ENCODE data around the gene ESPN.

ESPN gene

DNA sequence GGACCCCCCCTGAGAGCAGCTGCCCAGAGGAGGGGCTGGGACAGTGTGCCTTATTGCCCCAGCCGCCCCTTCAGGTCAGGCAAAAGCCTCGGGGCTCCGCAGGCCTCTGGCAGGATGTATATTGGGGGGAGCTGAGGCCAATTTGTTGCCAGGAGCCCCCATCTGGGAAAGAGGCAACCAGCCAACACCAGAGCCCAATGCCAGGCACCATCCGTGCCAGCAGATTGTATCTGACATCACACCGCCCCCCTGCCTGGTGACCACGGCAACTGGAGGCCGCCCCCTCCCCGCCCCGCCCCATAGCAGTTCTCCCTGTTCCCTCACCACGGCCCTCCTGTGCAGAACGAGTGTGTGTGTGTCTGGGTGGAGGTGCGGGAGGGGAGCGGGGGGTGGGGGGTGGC, 70.5 kb downstream of the ESPN start:
- H3K27ac ChIP-seq (ENCODE audit: low read depth, low read length): no peak overlapping the region
- H3K4me3 ChIP-seq (ENCODE audit: low read depth, low read length): no peak overlapping the region
- H2AFZ ChIP-seq (ENCODE audit: low read length, unreplicated experiment): no peak overlapping the region
- H3K79me2 ChIP-seq (ENCODE audit: control insufficient read depth, insufficient read depth, low read length, unreplicated experiment): peaks cover 15% of the 10 kb centered on the region
- peaks cover 44% of the 10 kb centered on the region for H3K4me1 ChIP-seq (ENCODE audit: control insufficient read depth, insufficient read depth, low read length, unreplicated experiment)
- no peaks in the 10 kb centered on the region for H3K36me3 ChIP-seq (ENCODE audit: insufficient read depth, low read length)
- no peaks in the 10 kb centered on the region for H3K27me3 ChIP-seq (ENCODE audit: insufficient read depth, low read length)

DNA sequence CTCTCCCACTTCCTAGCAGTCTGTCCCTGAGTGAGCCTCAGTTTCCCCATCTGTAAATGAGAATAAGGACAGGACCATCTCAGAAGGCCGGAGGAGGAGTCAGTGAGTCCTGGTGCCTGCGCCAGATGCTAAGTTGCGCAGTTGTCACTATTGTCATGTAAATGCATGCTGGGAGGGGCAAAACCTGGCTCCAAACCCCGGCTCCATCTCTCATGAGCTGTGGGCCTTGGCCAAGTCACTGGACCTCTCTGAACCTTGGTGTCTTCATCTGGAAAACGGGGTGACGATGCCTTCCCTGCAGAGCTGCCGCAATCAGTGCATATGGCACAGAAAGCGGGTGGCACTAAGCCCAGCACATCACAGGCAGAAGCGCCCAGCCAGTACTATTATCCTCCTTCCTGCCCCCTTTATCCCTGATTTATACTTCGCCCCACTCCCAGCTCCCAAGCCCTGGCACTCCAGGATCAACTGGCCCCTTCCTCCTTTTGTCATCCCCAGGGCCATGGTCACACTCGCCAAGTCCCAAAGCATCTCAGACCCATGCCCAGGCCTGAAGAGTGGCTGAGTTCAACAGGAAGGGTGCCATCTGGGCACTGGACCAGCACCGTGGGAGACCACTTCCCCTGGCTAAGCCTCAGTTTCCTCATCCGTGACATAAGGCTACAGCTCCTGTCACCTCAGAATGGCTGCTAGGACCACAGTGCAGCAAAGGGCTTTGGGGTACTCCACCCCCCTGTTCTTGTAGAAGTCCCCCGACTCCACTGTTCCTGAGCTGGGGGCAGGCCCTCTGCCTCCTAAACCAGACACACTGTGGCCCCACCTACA, 71.2 kb downstream of the ESPN start:
- Histone ChIP-seq H2AFZ (ENCODE audit: low read length, unreplicated experiment) (no peak overlapping the region), H3K4me1 (ENCODE audit: control insufficient read depth, insufficient read depth, low read length, unreplicated experiment) (peaks cover 46% of the 10 kb centered on the region), H3K4me3 (ENCODE audit: low read depth, low read length) (peak overlapping the region; percentile 96)

DNA sequence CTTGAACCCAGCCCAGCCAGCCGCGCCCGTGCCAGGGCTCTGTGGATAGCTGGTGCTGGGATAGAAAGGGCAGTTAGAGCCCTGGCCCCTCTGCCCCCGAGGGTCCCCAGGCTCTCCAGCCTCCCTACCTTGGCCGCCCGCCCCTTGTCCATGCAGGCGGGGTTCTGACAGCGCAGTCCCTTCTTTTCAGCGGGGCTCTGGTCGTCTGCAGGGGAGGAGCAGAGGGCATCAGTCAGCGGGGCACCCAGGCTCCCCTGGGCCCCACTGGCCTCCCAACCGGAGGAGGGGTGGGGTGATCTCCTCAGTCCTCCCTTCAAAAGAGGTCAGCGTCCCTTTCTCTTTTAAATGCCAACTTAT, 71.8 kb downstream of the ESPN start:
- Histone ChIP-seq H3K4me1 (ENCODE audit: control insufficient read depth, insufficient read depth, low read length, unreplicated experiment) (peaks cover 52% of the 10 kb centered on the region), H3K79me2 (ENCODE audit: control insufficient read depth, insufficient read depth, low read length, unreplicated experiment) (peaks cover 12% of the 10 kb centered on the region), H3K36me3 (ENCODE audit: insufficient read depth, low read length) (no peaks in the 10 kb centered on the region), H2AFZ (ENCODE audit: low read length, unreplicated experiment) (no peak overlapping the region), H3K27ac (ENCODE audit: low read depth, low read length) (no peak overlapping the region), H3K27me3 (ENCODE audit: insufficient read depth, low read length) (no peaks in the 10 kb centered on the region), H3K4me3 (ENCODE audit: low read depth, low read length) (peak overlapping the region; percentile 96)

More for the DNA sequence above, 71.2 kb downstream of the ESPN start:
- Histone ChIP-seq H3K36me3 (ENCODE audit: insufficient read depth, low read length) (no peaks in the 10 kb centered on the region), H3K79me2 (ENCODE audit: control insufficient read depth, insufficient read depth, low read length, unreplicated experiment) (peaks cover 12% of the 10 kb centered on the region), H3K27ac (ENCODE audit: low read depth, low read length) (no peak overlapping the region), H3K27me3 (ENCODE audit: insufficient read depth, low read length) (no peaks in the 10 kb centered on the region)

- H3K4me1 ChIP-seq (ENCODE audit: control insufficient read depth, insufficient read depth, low read length, unreplicated experiment): peaks cover 52% of the 10 kb centered on the region
- H3K36me3 ChIP-seq (ENCODE audit: insufficient read depth, low read length): no peaks in the 10 kb centered on the region
- peaks cover 12% of the 10 kb centered on the region for H3K79me2 ChIP-seq (ENCODE audit: control insufficient read depth, insufficient read depth, low read length, unreplicated experiment)
- H2AFZ ChIP-seq (ENCODE audit: low read length, unreplicated experiment): peak overlapping the region; percentile 80
- H3K27ac ChIP-seq (ENCODE audit: low read depth, low read length): no peak overlapping the region
- H3K27me3 ChIP-seq (ENCODE audit: insufficient read depth, low read length): no peaks in the 10 kb centered on the region
- H3K4me3 ChIP-seq (ENCODE audit: low read depth, low read length): peak overlapping the region; percentile 96
Observed at GRCh38 chr1:6496890-6497214, 72.3 kb downstream of the ESPN start.

- H3K27ac ChIP-seq (ENCODE audit: low read depth, low read length): no peak overlapping the region
- peak overlapping the region; percentile 80 for H2AFZ ChIP-seq (ENCODE audit: low read length, unreplicated experiment)
- peak overlapping the region; percentile 96 for H3K4me3 ChIP-seq (ENCODE audit: low read depth, low read length)
Observed at GRCh38 chr1:6497215-6497866, 72.8 kb downstream of the ESPN start.

DNA sequence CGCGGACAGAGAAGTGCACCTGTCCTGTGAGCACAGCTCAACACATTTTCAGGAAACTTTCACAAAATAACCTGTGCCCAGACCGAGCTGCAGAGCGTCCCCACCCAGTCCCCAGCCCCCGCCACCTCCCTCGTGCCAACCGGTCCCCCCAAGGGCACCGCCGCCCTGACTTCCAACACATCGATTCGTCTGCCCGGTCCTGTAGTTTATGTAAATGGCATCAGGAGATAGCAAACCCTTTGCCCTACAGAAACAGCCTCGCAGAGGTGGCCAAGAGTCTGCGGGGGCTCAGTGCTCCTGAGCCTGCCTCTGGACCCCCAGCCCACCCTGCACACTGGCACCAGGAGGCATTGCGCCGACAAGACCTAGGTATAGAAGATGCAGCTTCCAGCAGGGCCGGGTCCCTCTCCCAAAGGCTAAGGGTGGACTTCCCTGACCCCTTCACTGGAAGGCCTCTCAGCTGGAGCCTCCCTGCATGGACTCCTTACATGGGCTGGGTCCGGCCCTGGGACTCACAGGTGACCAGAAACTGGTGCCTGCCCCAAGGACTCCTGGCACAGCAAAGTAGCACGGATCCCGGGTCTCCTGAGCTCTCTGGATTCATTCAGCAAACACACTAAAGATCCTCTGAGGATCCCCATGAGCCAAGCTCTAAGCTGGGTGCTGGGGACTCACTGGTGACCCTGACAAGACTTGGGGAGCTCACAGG, 73.4 kb downstream of the ESPN start:
- H3K4me1 ChIP-seq (ENCODE audit: control insufficient read depth, insufficient read depth, low read length, unreplicated experiment): peaks cover 50% of the 10 kb centered on the region
- H2AFZ ChIP-seq (ENCODE audit: low read length, unreplicated experiment): peak overlapping the region; percentile 67
- peaks cover 12% of the 10 kb centered on the region for H3K79me2 ChIP-seq (ENCODE audit: control insufficient read depth, insufficient read depth, low read length, unreplicated experiment)
- no peaks in the 10 kb centered on the region for H3K27me3 ChIP-seq (ENCODE audit: insufficient read depth, low read length)
- H3K27ac ChIP-seq (ENCODE audit: low read depth, low read length): no peak overlapping the region
- H3K4me3 ChIP-seq (ENCODE audit: low read depth, low read length): peak overlapping the region; percentile 96
- no peaks in the 10 kb centered on the region for H3K36me3 ChIP-seq (ENCODE audit: insufficient read depth, low read length)

More at GRCh38 chr1:6497215-6497866, 72.8 kb downstream of the ESPN start:
- Histone ChIP-seq H3K27me3 (ENCODE audit: insufficient read depth, low read length) (no peaks in the 10 kb centered on the region), H3K36me3 (ENCODE audit: insufficient read depth, low read length) (no peaks in the 10 kb centered on the region), H3K79me2 (ENCODE audit: control insufficient read depth, insufficient read depth, low read length, unreplicated experiment) (peaks cover 12% of the 10 kb centered on the region), H3K4me1 (ENCODE audit: control insufficient read depth, insufficient read depth, low read length, unreplicated experiment) (peaks cover 52% of the 10 kb centered on the region)

- Histone ChIP-seq H3K4me3 (ENCODE audit: low read depth, low read length) (no peak overlapping the region), H3K27me3 (ENCODE audit: insufficient read depth, low read length) (no peaks in the 10 kb centered on the region), H3K36me3 (ENCODE audit: insufficient read depth, low read length) (no peaks in the 10 kb centered on the region), H3K4me1 (ENCODE audit: control insufficient read depth, insufficient read depth, low read length, unreplicated experiment) (peaks cover 46% of the 10 kb centered on the region), H3K79me2 (ENCODE audit: control insufficient read depth, insufficient read depth, low read length, unreplicated experiment) (peaks cover 12% of the 10 kb centered on the region), H3K27ac (ENCODE audit: low read depth, low read length) (no peak overlapping the region), H2AFZ (ENCODE audit: low read length, unreplicated experiment) (no peak overlapping the region)
Observed at GRCh38 chr1:6498576-6499111, 74.1 kb downstream of the ESPN start.

GRCh38 chr1:6499296-6499695, 74.7 kb downstream of the ESPN start:
- Histone ChIP-seq H3K27ac (ENCODE audit: low read depth, low read length) (no peak overlapping the region), H3K79me2 (ENCODE audit: control insufficient read depth, insufficient read depth, low read length, unreplicated experiment) (peaks cover 12% of the 10 kb centered on the region), H2AFZ (ENCODE audit: low read length, unreplicated experiment) (no peak overlapping the region), H3K4me1 (ENCODE audit: control insufficient read depth, insufficient read depth, low read length, unreplicated experiment) (peaks cover 46% of the 10 kb centered on the region), H3K4me3 (ENCODE audit: low read depth, low read length) (no peak overlapping the region), H3K36me3 (ENCODE audit: insufficient read depth, low read length) (no peaks in the 10 kb centered on the region), H3K27me3 (ENCODE audit: insufficient read depth, low read length) (no peaks in the 10 kb centered on the region)

DNA sequence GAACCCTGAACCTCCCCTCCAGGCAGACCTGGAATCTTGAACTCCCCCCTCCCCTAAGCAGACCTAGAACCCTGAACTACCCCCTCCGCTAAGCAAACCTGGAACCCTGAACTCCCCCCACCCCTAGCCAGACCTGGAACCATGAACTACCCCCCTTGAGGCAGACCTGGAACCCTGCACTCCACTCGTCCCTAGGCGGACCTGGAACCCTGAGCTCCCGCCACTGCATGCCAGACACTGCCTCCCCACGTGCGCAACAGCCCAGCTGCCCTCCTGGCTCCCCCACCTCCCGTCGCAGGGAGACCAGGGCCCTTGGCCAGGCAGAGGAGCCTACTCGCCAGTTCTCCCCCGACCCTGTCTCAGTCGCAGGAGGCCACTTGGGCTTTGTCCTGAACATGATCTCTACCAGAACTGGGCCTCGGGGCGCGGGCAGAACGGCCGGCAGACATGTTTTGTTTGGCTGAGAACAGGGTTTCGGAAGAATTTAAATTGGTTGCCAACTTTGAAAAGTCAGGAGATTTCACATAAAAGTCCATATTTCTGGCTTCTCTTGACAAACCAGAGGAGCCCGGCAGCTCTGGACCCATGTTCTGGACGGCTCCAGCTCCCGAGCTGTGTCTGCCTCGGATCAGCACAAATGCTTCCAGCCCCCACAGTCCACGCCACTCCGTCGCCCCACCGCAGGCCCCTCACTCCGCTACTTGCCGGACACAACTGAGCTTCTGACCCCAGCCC, 76.1 kb downstream of the ESPN start:
- Histone ChIP-seq H3K27ac (ENCODE audit: low read depth, low read length) (no peak overlapping the region), H3K36me3 (ENCODE audit: insufficient read depth, low read length) (no peaks in the 10 kb centered on the region), H3K79me2 (ENCODE audit: control insufficient read depth, insufficient read depth, low read length, unreplicated experiment) (peaks cover 10% of the 10 kb centered on the region), H3K27me3 (ENCODE audit: insufficient read depth, low read length) (no peaks in the 10 kb centered on the region), H3K4me1 (ENCODE audit: control insufficient read depth, insufficient read depth, low read length, unreplicated experiment) (peaks cover 42% of the 10 kb centered on the region), H3K4me3 (ENCODE audit: low read depth, low read length) (no peak overlapping the region), H2AFZ (ENCODE audit: low read length, unreplicated experiment) (no peak overlapping the region)

DNA sequence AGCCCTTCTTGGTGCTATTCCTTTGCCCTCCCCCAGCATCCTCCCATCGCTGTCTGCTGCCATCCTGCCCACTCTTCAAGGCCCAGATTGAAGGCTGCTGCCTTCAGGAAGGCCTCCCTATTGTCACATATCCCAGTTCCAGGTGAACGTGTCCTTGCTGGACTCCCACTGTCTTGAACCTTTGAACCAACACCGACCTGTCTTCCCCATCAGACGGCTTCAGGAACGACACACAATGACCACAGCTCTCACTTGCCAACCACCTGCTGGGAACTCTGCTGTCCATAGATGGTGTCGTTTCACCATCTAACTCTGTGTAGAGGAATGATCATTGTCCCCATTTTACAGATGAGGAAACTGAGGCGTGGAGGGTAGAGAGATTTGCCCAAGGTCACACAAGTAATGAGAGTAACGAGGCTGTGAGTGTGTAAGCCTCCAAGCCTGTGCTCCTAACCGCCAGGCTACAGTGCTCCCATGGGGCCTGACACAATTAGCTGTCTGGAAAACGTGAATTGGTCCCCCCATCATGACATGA, 76.8 kb downstream of the ESPN start:
- H3K4me1 ChIP-seq (ENCODE audit: control insufficient read depth, insufficient read depth, low read length, unreplicated experiment): peaks cover 35% of the 10 kb centered on the region

More for the DNA sequence above, 76.8 kb downstream of the ESPN start:
- Histone ChIP-seq H3K4me3 (ENCODE audit: low read depth, low read length) (no peak overlapping the region), H3K36me3 (ENCODE audit: insufficient read depth, low read length) (no peaks in the 10 kb centered on the region), H3K79me2 (ENCODE audit: control insufficient read depth, insufficient read depth, low read length, unreplicated experiment) (peaks cover 4% of the 10 kb centered on the region), H2AFZ (ENCODE audit: low read length, unreplicated experiment) (no peak overlapping the region), H3K27me3 (ENCODE audit: insufficient read depth, low read length) (no peaks in the 10 kb centered on the region), H3K27ac (ENCODE audit: low read depth, low read length) (no peak overlapping the region)
